ENCODE data around the gene ZNF423. TPM values are rescaled to one million over a fixed set of nuclear protein-coding genes. Genes with fewer than 3 reads are reported as not detected.

Gene ZNF423
- total and polyA plus RNA-seq, 9 of the 15 experiments (the other 6 are each of a cell fraction or from before 2014, with no cell fraction given) = not detected

- no peak for TF ChIP-seq HES1 (IDR thresholded peaks at IDR 0.05; ENCODE audit: low read depth)
- no peak for TF ChIP-seq HBP1 (CRISPR knock-in tag; IDR thresholded peaks at IDR 0.05)
- no peak for TF ChIP-seq XRCC3 (IDR thresholded peaks at IDR 0.05)
- no peak for TF ChIP-seq KDM2B (CRISPR knock-in tag; IDR thresholded peaks at IDR 0.05)
- no peak for TF ChIP-seq PPARD (CRISPR knock-in tag; IDR thresholded peaks at IDR 0.05)
- no peak for TF ChIP-seq ELF2 (CRISPR knock-in tag; IDR thresholded peaks at IDR 0.05)
- no peak for TF ChIP-seq NFE2L1 (tag; IDR thresholded peaks at IDR 0.05; ENCODE audit: borderline replicate concordance, low read depth)
- no peak for TF ChIP-seq BDP1 (IDR thresholded peaks at IDR 0.05; ENCODE audit: insufficient read depth, insufficient read length)
- TF ChIP-seq WHSC1 (IDR thresholded peaks at IDR 0.05; ENCODE audit: low read length) = no peak
- no peak for TF ChIP-seq ZNF780A (CRISPR knock-in tag; IDR thresholded peaks at IDR 0.05)
- no peak for TF ChIP-seq BACH1 (tag; IDR thresholded peaks at IDR 0.05)
- TF ChIP-seq ZNF324 (CRISPR knock-in tag; IDR thresholded peaks at IDR 0.05) = no peak
Observed at GRCh38 chr16:49463529-49463928, 392.4 kb downstream of the ZNF423 start (continued).
